Measurements from ENCODE around the gene C22orf39. TPM values are rescaled to one million over a fixed set of nuclear protein-coding genes. Genes with fewer than 3 reads are reported as not detected.
A peak's percentile ranks its signal among the peaks of the same experiment; 100 is the strongest.

Gene C22orf39
- total RNA-seq, 1 donor = 14.8 TPM

- H4K20me1 ChIP-seq (ENCODE audit: insufficient read depth, low read length) = peaks cover 6% of the 10 kb centered on the region
- no peak overlapping the region for H3K4me3 ChIP-seq (ENCODE audit: insufficient read depth, low read length)
- no peak for DNase-seq (ENCODE audit: insufficient read length, low spot score, missing footprints)
- H3K27me3 ChIP-seq (ENCODE audit: insufficient read depth, low read length) = no peaks in the 10 kb centered on the region
- H3K4me1 ChIP-seq (ENCODE audit: insufficient read depth, low read length) = peaks cover 21% of the 10 kb centered on the region
- TF ChIP-seq, protein P1, sequence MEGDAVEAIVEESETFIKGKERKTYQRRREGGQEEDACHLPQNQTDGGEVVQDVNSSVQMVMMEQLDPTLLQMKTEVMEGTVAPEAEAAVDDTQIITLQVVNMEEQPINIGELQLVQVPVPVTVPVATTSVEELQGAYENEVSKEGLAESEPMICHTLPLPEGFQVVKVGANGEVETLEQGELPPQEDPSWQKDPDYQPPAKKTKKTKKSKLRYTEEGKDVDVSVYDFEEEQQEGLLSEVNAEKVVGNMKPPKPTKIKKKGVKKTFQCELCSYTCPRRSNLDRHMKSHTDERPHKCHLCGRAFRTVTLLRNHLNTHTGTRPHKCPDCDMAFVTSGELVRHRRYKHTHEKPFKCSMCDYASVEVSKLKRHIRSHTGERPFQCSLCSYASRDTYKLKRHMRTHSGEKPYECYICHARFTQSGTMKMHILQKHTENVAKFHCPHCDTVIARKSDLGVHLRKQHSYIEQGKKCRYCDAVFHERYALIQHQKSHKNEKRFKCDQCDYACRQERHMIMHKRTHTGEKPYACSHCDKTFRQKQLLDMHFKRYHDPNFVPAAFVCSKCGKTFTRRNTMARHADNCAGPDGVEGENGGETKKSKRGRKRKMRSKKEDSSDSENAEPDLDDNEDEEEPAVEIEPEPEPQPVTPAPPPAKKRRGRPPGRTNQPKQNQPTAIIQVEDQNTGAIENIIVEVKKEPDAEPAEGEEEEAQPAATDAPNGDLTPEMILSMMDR (IDR thresholded peaks at IDR 0.05; ENCODE audit: extremely low read depth, low read depth, low read length) = no peak
- no peaks in the 10 kb centered on the region for H3K9me3 ChIP-seq (ENCODE audit: low read depth, low read length)
- no peak overlapping the region for H3K4me2 ChIP-seq (ENCODE audit: insufficient read depth, low read length)
- no peak overlapping the region for H3K27ac ChIP-seq (ENCODE audit: low read depth, low read length)
- peaks cover 18% of the 10 kb centered on the region for H3K36me3 ChIP-seq (ENCODE audit: insufficient read depth, low read length)
- H3K79me2 ChIP-seq (ENCODE audit: insufficient read depth, low read length) = peaks cover 26% of the 10 kb centered on the region
- H2AFZ ChIP-seq (ENCODE audit: low read length) = no peak overlapping the region
Measured at GRCh38 chr22:19434401-19434800, 13.1 kb downstream of the C22orf39 start.

DNA sequence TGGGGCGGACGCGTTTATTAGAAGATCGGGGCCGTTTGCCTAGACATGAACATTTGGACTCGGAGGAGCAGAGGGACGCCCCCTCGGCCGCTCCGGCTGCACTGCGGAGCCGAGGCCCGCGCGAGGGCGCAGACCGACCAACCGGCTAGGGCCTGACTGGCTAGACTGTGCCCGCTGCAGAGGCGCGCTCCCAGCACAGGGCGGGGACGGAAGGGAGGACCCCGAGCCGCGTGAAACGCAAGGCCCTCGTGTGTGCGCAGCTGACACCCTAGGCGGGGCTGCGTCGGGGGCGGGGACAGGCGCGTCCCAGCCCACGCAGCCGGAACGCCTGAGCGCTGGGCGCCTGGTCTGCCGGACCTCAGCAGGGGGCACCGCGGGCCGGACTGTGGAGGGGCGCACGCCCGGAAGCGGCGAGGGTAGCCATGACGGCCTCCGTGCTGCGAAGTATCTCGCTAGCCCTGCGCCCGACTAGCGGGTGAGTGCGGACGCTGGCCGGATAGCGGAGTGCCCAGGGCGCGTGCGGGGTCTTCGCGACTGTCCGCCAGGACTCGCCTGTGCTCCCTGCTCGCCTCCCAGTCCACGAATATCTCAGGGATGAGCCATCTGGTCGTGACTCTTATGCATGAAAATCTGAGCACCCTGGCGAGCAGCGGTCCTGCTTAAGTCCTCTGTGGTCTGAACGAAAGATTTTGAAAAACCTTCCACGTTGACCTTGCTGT, 15.2 kb downstream of the C22orf39 start, which contains the start of gene MRPL40:
Gene MRPL40, plus strand, starts transcription at position 413 of the 719 bp plus-strand sequence. Its CDS starts 10 bp downstream, at position 423.
- peak within 1 kb of the TSS; percentile 90 for H2AFZ ChIP-seq (ENCODE audit: low read length)
- H3K9me3 ChIP-seq (ENCODE audit: low read depth, low read length) = no peaks in the 10 kb centered on the region
- H3K27me3 ChIP-seq (ENCODE audit: insufficient read depth, low read length) = no peaks in the 10 kb centered on the region
- peaks cover 23% of the 10 kb centered on the region for H3K4me1 ChIP-seq (ENCODE audit: insufficient read depth, low read length)
- H3K36me3 ChIP-seq (ENCODE audit: insufficient read depth, low read length) = peaks cover 18% of the 10 kb centered on the region
- peaks cover 13% of the 10 kb centered on the region for H4K20me1 ChIP-seq (ENCODE audit: insufficient read depth, low read length)
- peak within 1 kb of the TSS; percentile 99 for H3K27ac ChIP-seq (ENCODE audit: low read depth, low read length)
- H3K4me3 ChIP-seq (ENCODE audit: insufficient read depth, low read length) = peak within 1 kb of the TSS; percentile 92
- peak within 1 kb of the TSS; percentile 96 for H3K4me2 ChIP-seq (ENCODE audit: insufficient read depth, low read length)
- TF ChIP-seq, protein P1 (IDR thresholded peaks at IDR 0.05; ENCODE audit: extremely low read depth, low read depth, low read length) = no peak
- H3K79me2 ChIP-seq (ENCODE audit: insufficient read depth, low read length) = peaks cover 41% of the 10 kb centered on the region
- DNase-seq (ENCODE audit: insufficient read length, low spot score, missing footprints) = peak; percentile 99

DNA sequence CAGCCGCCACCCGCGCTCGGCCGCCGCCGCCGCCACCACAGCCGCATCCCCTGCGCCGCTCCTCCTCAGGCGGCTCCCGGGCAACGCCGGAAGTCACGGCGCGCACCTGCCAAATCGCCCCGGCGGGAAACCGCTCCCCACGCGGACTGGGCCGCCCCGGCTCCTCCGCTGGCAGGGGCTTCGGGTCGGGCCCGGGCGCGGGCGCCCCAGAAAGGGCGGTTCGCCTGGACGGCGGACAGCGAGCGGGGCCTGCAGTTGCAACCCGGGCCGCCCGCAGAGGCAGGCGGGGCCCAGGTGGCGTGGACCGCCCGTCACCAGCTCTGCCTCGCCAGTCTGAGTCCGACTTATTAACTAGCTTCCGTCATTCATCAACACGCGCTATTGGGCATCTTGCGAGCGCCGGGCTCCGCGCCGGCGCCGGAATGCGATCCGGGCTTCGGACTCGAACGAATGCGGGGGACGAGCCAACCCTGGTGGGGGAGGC, 15.8 kb downstream of the C22orf39 start, which contains the start of gene HIRA:
Gene HIRA, minus strand, starts transcription at position 85 of the 484 bp plus-strand sequence. CDS start 257 bp downstream, outside the sequence.
- no peaks in the 10 kb centered on the region for H3K9me3 ChIP-seq (ENCODE audit: low read depth, low read length)
- TF ChIP-seq, protein P1 (IDR thresholded peaks at IDR 0.05; ENCODE audit: extremely low read depth, low read depth, low read length) = no peak
- H4K20me1 ChIP-seq (ENCODE audit: insufficient read depth, low read length) = peaks cover 19% of the 10 kb centered on the region
- peaks cover 23% of the 10 kb centered on the region for H3K4me1 ChIP-seq (ENCODE audit: insufficient read depth, low read length)
- H3K36me3 ChIP-seq (ENCODE audit: insufficient read depth, low read length) = peaks cover 18% of the 10 kb centered on the region
- H3K27ac ChIP-seq (ENCODE audit: low read depth, low read length) = peak within 1 kb of the TSS; percentile 99
- H3K79me2 ChIP-seq (ENCODE audit: insufficient read depth, low read length) = peaks cover 47% of the 10 kb centered on the region
- H3K4me3 ChIP-seq (ENCODE audit: insufficient read depth, low read length) = peak within 1 kb of the TSS; percentile 92
- H2AFZ ChIP-seq (ENCODE audit: low read length) = peak within 1 kb of the TSS; percentile 90
- no peaks in the 10 kb centered on the region for H3K27me3 ChIP-seq (ENCODE audit: insufficient read depth, low read length)
- peak; percentile 94 for DNase-seq (ENCODE audit: insufficient read length, low spot score, missing footprints)
- peak within 1 kb of the TSS; percentile 96 for H3K4me2 ChIP-seq (ENCODE audit: insufficient read depth, low read length)

GRCh38 chr22:19430890-19431541, 16.5 kb downstream of the C22orf39 start:
- peaks cover 23% of the 10 kb centered on the region for H3K4me1 ChIP-seq (ENCODE audit: insufficient read depth, low read length)
- H3K4me3 ChIP-seq (ENCODE audit: insufficient read depth, low read length) = peak overlapping the region; percentile 92
- peaks cover 18% of the 10 kb centered on the region for H3K36me3 ChIP-seq (ENCODE audit: insufficient read depth, low read length)
- DNase-seq (ENCODE audit: insufficient read length, low spot score, missing footprints) = peak; percentile 86
- H2AFZ ChIP-seq (ENCODE audit: low read length) = peak overlapping the region; percentile 64
- H4K20me1 ChIP-seq (ENCODE audit: insufficient read depth, low read length) = peaks cover 23% of the 10 kb centered on the region
- peak overlapping the region; percentile 94 for H3K4me2 ChIP-seq (ENCODE audit: insufficient read depth, low read length)
- H3K27ac ChIP-seq (ENCODE audit: low read depth, low read length) = peak overlapping the region; percentile 91
- TF ChIP-seq, protein P1 (IDR thresholded peaks at IDR 0.05; ENCODE audit: extremely low read depth, low read depth, low read length) = peak; percentile 21
- peaks cover 54% of the 10 kb centered on the region for H3K79me2 ChIP-seq (ENCODE audit: insufficient read depth, low read length)
- H3K9me3 ChIP-seq (ENCODE audit: low read depth, low read length) = no peaks in the 10 kb centered on the region
- H3K27me3 ChIP-seq (ENCODE audit: insufficient read depth, low read length) = no peaks in the 10 kb centered on the region
